Smooth muscle cell (in vitro differentiated cells): Measurements from ENCODE around the gene USF1. TPM values are rescaled to one million over a fixed set of nuclear protein-coding genes. Genes with fewer than 3 reads are reported as not detected.
"Not testable (repeated sequence)": the region's sequence is repeated elsewhere in the genome, so short reads cannot be mapped to it uniquely, and the experiment has no call there.

Experiments
- DNase-seq: peaks from one replicate; lab custom pipeline; 2025; ENCODE audit not compliant: unreplicated experiment; lab: John Stamatoyannopoulos, UW
- H2AFZ ChIP-seq: fragments of 200-600 bp; sonication (generic); 2 replicates; pipeline ENCODE4 v1.6.0; 2016; ENCODE audit warnings: antibody characterized with exemption, low read depth, mild to moderate bottlenecking
- H3F3A ChIP-seq: fragments of 200-600 bp; sonication (generic); 2 replicates; pipeline ENCODE4 v1.6.0; 2017; ENCODE audit warnings: antibody characterized with exemption, low read depth
- H3K27ac ChIP-seq: fragments of 200-600 bp; sonication (generic); 2 replicates; pipeline ENCODE4 v1.5.1; 2016; ENCODE audit warnings: low read depth, mild to moderate bottlenecking
- H3K27me3 ChIP-seq: fragments of 200-600 bp; sonication (generic); 2 replicates; pipeline ENCODE4 v1.6.1; 2016; ENCODE audit warnings: low read depth, mild to moderate bottlenecking
- H3K36me3 ChIP-seq: fragments of 200-600 bp; sonication (generic); 2 replicates; pipeline ENCODE4 v1.5.1; 2016; ENCODE audit warnings: low read depth
- H3K4me1 ChIP-seq: fragments of 200-600 bp; sonication (generic); 2 replicates; pipeline ENCODE4 v1.5.1; 2016; ENCODE audit warnings: low read depth
- H3K4me2 ChIP-seq: fragments of 200-600 bp; sonication (generic); 2 replicates; pipeline ENCODE4 v1.6.0; 2016; ENCODE audit warnings: mild to moderate bottlenecking
- H3K4me3 ChIP-seq: fragments of 200-600 bp; sonication (generic); 2 replicates; pipeline ENCODE4 v1.5.1; 2016; ENCODE audit warnings: mild to moderate bottlenecking
- H3K79me2 ChIP-seq: fragments of 200-600 bp; sonication (generic); 2 replicates; pipeline ENCODE4 v1.6.0; 2016; ENCODE audit warnings: low read depth, mild to moderate bottlenecking
- H3K9ac ChIP-seq: fragments of 200-600 bp; sonication (generic); 2 replicates; pipeline ENCODE4 v1.6.0; 2016; ENCODE audit warnings: low read depth
- H3K9me3 ChIP-seq: fragments of 200-600 bp; sonication (generic); replicated peaks from 2 replicates; pipeline ENCODE4 v1.5.1; 2016; ENCODE audit warnings: low read depth
- H4K20me1 ChIP-seq: fragments of 200-600 bp; sonication (generic); 2 replicates; pipeline ENCODE4 v1.6.0; 2016; ENCODE audit warnings: low read depth
- CTCF ChIP-seq: fragments of 200-600 bp; sonication (generic); IDR thresholded peaks from 2 replicates; pipeline ENCODE4 v1.5.1; 2017; ENCODE audit warnings: borderline replicate concordance, mild to moderate bottlenecking, antibody characterized with exemption; ENCODE audit not compliant: insufficient read depth, poor library complexity, severe bottlenecking
- WGBS: methylation state at CpG from one replicate; pipeline ENCODE4 v1.1.7; 2016; ENCODE audit warnings: low lambda C conversion rate; 5-methylcytosine and 5-hydroxymethylcytosine counted together
- polyA plus RNA-seq: library from polyadenylated mRNA; unstranded; fragments of >200 nt; fragmentation: Nextera tagmentation; extraction: Ambion mirVana; gene quantifications from 2 replicates; pipeline ENCODE4 v1.2.1, GENCODE V29; 2016
- total RNA-seq: library from RNA; depleted of rRNA; stranded (reverse); fragments of >200 nt; gene quantifications from 2 replicates; pipeline ENCODE4 v1.2.3, GENCODE V29; 2014

The USF1 gene
- total and polyA plus RNA-seq, 2 experiments from 2014 or later, result 20.0 to 47.0 TPM

- H3K9me3 ChIP-seq, result no peaks in the 10 kb centered on the region
- H3K4me3 ChIP-seq, result peak overlapping the region; percentile 63
- no peak for DNase-seq
- TF ChIP-seq CTCF, result no peak
- no peak overlapping the region for H3K9ac ChIP-seq
- no peaks in the 10 kb centered on the region for H3K36me3 ChIP-seq
- H3K27me3 ChIP-seq, result no peaks in the 10 kb centered on the region
- H3K79me2 ChIP-seq, result no peaks in the 10 kb centered on the region
- no peaks in the 10 kb centered on the region for H3F3A ChIP-seq
- 52% methylated on average over 21 of the region's 21 CpGs for WGBS
- peak overlapping the region; percentile 88 for H3K4me2 ChIP-seq
- peak overlapping the region; percentile 62 for H2AFZ ChIP-seq
- H3K27ac ChIP-seq, result no peak overlapping the region
- no peaks in the 10 kb centered on the region for H4K20me1 ChIP-seq
- peaks cover 11% of the 10 kb centered on the region for H3K4me1 ChIP-seq
Observed at GRCh38 chr1:161037661-161038522, 7.9 kb downstream of the USF1 start.

- H3K36me3 ChIP-seq, result no peaks in the 10 kb centered on the region
- H3K4me1 ChIP-seq, result peaks cover 11% of the 10 kb centered on the region
- H3K79me2 ChIP-seq, result no peaks in the 10 kb centered on the region
- no peak overlapping the region for H3K4me3 ChIP-seq
- no peak overlapping the region for H3K27ac ChIP-seq
- H3K9ac ChIP-seq, result no peak overlapping the region
- H4K20me1 ChIP-seq, result no peaks in the 10 kb centered on the region
- no peaks in the 10 kb centered on the region for H3K9me3 ChIP-seq
- no peak overlapping the region for H3K4me2 ChIP-seq
- 76% methylated on average over 3 of the region's 3 CpGs for WGBS
- TF ChIP-seq CTCF, result no peak
- no peaks in the 10 kb centered on the region for H3F3A ChIP-seq
- H2AFZ ChIP-seq, result no peak overlapping the region
- DNase-seq, result no peak
- H3K27me3 ChIP-seq, result no peaks in the 10 kb centered on the region
Observed at GRCh38 chr1:161033751-161034150, 12.0 kb downstream of the USF1 start.

DNA sequence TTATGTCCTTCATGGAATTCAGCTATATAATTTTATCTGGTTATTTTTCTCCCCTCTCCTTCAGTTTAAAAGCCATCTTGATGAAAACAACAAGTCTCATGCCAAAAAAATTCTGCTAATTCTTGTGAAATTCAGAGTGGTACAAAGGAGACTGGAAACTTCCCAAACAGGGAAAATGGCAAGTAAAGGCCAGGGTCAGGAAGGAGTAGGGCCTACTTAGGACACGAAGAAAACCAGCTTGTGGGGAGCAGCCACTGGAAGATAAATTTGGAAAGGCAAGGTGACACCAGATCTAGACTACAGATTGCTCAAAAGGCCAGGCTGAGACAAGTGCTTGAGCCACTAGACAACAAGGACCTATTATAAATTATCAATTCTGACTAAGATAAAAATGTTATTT, 13.4 kb downstream of the USF1 start:
- Histone ChIP-seq H3K36me3 (no peaks in the 10 kb centered on the region), H4K20me1 (no peaks in the 10 kb centered on the region), H3K27ac (no peak overlapping the region), H3K4me2 (no peak overlapping the region), H3K79me2 (no peaks in the 10 kb centered on the region), H3K4me3 (no peak overlapping the region), H3K4me1 (peaks cover 4% of the 10 kb centered on the region), H3K27me3 (no peaks in the 10 kb centered on the region), H3K9ac (no peak overlapping the region), H3K9me3 (no peaks in the 10 kb centered on the region), H2AFZ (no peak overlapping the region), H3F3A (no peaks in the 10 kb centered on the region)
- no peak for DNase-seq
- 79% methylated on average over 1 of the region's 1 CpG for WGBS
- no peak for TF ChIP-seq CTCF

GRCh38 chr1:161031874-161032273, 13.9 kb downstream of the USF1 start:
- H3K79me2 ChIP-seq, result no peaks in the 10 kb centered on the region
- H3K9me3 ChIP-seq, result no peaks in the 10 kb centered on the region
- H3K9ac ChIP-seq, result no peak overlapping the region
- 84% methylated on average over 2 of the region's 2 CpGs for WGBS
- H3K4me2 ChIP-seq, result no peak overlapping the region
- H3K4me3 ChIP-seq, result no peak overlapping the region
- H3K27ac ChIP-seq, result no peak overlapping the region
- no peak for DNase-seq
- H3K27me3 ChIP-seq, result no peaks in the 10 kb centered on the region
- no peaks in the 10 kb centered on the region for H4K20me1 ChIP-seq
- no peak for TF ChIP-seq CTCF
- H3F3A ChIP-seq, result no peaks in the 10 kb centered on the region
- no peaks in the 10 kb centered on the region for H3K4me1 ChIP-seq
- H3K36me3 ChIP-seq, result no peaks in the 10 kb centered on the region
- H2AFZ ChIP-seq, result no peak overlapping the region

DNA sequence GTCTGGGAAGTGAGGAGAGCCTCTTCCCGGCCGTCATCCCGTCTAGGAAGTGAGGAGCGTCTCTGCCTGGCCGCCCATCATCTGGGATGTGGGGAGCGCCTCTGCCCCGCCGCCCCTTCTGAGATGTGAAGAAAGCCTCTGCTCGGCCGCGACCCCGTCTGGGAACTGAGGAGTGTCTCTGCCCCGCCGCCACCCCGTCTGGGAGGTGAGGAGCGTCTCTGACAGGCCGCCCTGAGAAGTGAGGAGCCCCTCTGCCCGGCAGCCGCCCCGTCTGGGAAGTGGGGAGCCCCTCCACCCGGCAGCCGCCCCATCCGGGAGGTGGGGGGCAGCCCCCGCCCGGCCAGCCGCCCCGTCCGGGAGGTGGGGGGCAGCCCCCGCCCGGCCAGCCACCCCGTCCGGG, 16.3 kb downstream of the USF1 start:
- H2AFZ ChIP-seq, H3K79me2 ChIP-seq, DNase-seq, H3K27ac ChIP-seq, H3F3A ChIP-seq, H3K4me1 ChIP-seq, H3K9me3 ChIP-seq, H3K4me3 ChIP-seq, H3K9ac ChIP-seq, H3K4me2 ChIP-seq, H3K27me3 ChIP-seq, H4K20me1 ChIP-seq, H3K36me3 ChIP-seq: not testable (repeated sequence)
- WGBS, result 97% methylated on average over 8 of the region's 32 CpGs

- H3K9me3 ChIP-seq, H3K27me3 ChIP-seq, H3K36me3 ChIP-seq, H3K79me2 ChIP-seq, H3K27ac ChIP-seq, H4K20me1 ChIP-seq, H3K4me1 ChIP-seq, DNase-seq, H3K4me2 ChIP-seq, H3F3A ChIP-seq, H2AFZ ChIP-seq, H3K9ac ChIP-seq, H3K4me3 ChIP-seq: not testable (repeated sequence)
- WGBS, result 77% methylated on average over 1 of the region's 1 CpG
Observed at GRCh38 chr1:161026954-161027353, 18.8 kb downstream of the USF1 start.
